Measurements from ENCODE around the gene C5AR2. TPM values are rescaled to one million over a fixed set of nuclear protein-coding genes. Genes with fewer than 3 reads are reported as not detected.

The C5AR2 gene
- total and polyA plus RNA-seq, 2 donors (not counting 1 experiment from before 2014, with no cell fraction given), result under 0.01 to 0.08 TPM

DNA sequence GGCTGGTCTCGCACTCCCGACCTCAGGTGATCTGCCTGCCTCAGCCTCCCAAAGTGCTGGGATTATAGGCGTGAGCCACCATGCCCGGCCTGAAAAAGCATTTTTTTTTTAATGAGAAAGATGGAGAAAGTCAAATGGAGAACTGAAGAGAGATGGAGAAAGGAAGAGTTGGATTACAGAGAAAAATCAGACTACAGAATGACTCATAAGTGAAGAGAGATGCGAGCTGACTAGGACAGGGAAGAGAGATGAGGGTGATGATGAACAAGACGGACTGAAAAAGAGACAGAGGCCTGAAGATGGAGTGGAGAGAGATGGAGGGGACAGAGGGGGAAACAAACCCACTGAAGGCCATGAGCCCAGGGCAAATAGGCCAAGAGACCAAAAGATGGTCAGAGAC is 18.7 kb downstream of the C5AR2 start:
- Histone ChIP-seq H3K9ac (ENCODE audit: insufficient read depth, low read length) (no peak overlapping the region), H2AFZ (ENCODE audit: low read length) (no peak overlapping the region), H3K27me3 (ENCODE audit: control insufficient read depth, insufficient read depth, low read length) (no peaks in the 10 kb centered on the region), H3K27ac (ENCODE audit: insufficient read depth, low read length) (no peak overlapping the region), H4K20me1 (ENCODE audit: control insufficient read depth, extremely low read depth, insufficient read depth, low read length) (no peaks in the 10 kb centered on the region), H3K4me1 (ENCODE audit: control insufficient read depth, extremely low read depth, insufficient read depth, low read length) (peaks cover 3% of the 10 kb centered on the region), H3K4me2 (ENCODE audit: extremely low read depth, insufficient read depth, low read length) (no peak overlapping the region), H3K36me3 (ENCODE audit: control insufficient read depth, insufficient read depth, low read length) (peaks cover 11% of the 10 kb centered on the region), H3K9me3 (ENCODE audit: control insufficient read depth, insufficient read depth, low read depth, low read length) (no peaks in the 10 kb centered on the region), H3K79me2 (ENCODE audit: control insufficient read depth, insufficient read depth, low read length) (peaks cover 11% of the 10 kb centered on the region), H3K4me3 (replicated peaks in 1 of 4; ENCODE audit: control extremely low read depth in 1 of 4, insufficient read depth in 1 of 4, low read depth in 3 of 4, low read length in 4 of 4) (no peak overlapping the region)
- TF ChIP-seq EZH2 (IDR thresholded peaks at IDR 0.05; ENCODE audit: low read length, missing control alignments), result no peak
- TF ChIP-seq, protein P1, sequence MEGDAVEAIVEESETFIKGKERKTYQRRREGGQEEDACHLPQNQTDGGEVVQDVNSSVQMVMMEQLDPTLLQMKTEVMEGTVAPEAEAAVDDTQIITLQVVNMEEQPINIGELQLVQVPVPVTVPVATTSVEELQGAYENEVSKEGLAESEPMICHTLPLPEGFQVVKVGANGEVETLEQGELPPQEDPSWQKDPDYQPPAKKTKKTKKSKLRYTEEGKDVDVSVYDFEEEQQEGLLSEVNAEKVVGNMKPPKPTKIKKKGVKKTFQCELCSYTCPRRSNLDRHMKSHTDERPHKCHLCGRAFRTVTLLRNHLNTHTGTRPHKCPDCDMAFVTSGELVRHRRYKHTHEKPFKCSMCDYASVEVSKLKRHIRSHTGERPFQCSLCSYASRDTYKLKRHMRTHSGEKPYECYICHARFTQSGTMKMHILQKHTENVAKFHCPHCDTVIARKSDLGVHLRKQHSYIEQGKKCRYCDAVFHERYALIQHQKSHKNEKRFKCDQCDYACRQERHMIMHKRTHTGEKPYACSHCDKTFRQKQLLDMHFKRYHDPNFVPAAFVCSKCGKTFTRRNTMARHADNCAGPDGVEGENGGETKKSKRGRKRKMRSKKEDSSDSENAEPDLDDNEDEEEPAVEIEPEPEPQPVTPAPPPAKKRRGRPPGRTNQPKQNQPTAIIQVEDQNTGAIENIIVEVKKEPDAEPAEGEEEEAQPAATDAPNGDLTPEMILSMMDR (conservative IDR thresholded peaks at IDR 0.05 in 1 of 2, IDR thresholded peaks at IDR 0.05 in 1 of 2; ENCODE audit: low read depth in 1 of 2, low read length in 2 of 2), result no peak
- no peak for DNase-seq (ENCODE audit: low read depth in 2 of 2)

- no peak overlapping the region for H2AFZ ChIP-seq (ENCODE audit: low read length)
- no peak overlapping the region for H3K4me2 ChIP-seq (ENCODE audit: extremely low read depth, insufficient read depth, low read length)
- H3K36me3 ChIP-seq (ENCODE audit: control insufficient read depth, insufficient read depth, low read length), result peaks cover 11% of the 10 kb centered on the region
- TF ChIP-seq EZH2 (IDR thresholded peaks at IDR 0.05; ENCODE audit: low read length, missing control alignments), result no peak
- TF ChIP-seq, protein P1 (conservative IDR thresholded peaks at IDR 0.05 in 1 of 2, IDR thresholded peaks at IDR 0.05 in 1 of 2; ENCODE audit: low read depth in 1 of 2, low read length in 2 of 2), result no peak
- no peak overlapping the region for H3K27ac ChIP-seq (ENCODE audit: insufficient read depth, low read length)
- H3K27me3 ChIP-seq (ENCODE audit: control insufficient read depth, insufficient read depth, low read length), result no peaks in the 10 kb centered on the region
- H4K20me1 ChIP-seq (ENCODE audit: control insufficient read depth, extremely low read depth, insufficient read depth, low read length), result no peaks in the 10 kb centered on the region
- no peak overlapping the region for H3K9ac ChIP-seq (ENCODE audit: insufficient read depth, low read length)
- DNase-seq (ENCODE audit: low read depth in 2 of 2), result peak; percentile 33 to 43
- H3K79me2 ChIP-seq (ENCODE audit: control insufficient read depth, insufficient read depth, low read length), result peaks cover 11% of the 10 kb centered on the region
- H3K9me3 ChIP-seq (ENCODE audit: control insufficient read depth, insufficient read depth, low read depth, low read length), result no peaks in the 10 kb centered on the region
- no peak overlapping the region for H3K4me3 ChIP-seq (replicated peaks in 1 of 4; ENCODE audit: control extremely low read depth in 1 of 4, insufficient read depth in 1 of 4, low read depth in 3 of 4, low read length in 4 of 4)
- peaks cover 3% of the 10 kb centered on the region for H3K4me1 ChIP-seq (ENCODE audit: control insufficient read depth, extremely low read depth, insufficient read depth, low read length)
Measured at GRCh38 chr19:47351548-47351947, 19.6 kb downstream of the C5AR2 start.

DNA sequence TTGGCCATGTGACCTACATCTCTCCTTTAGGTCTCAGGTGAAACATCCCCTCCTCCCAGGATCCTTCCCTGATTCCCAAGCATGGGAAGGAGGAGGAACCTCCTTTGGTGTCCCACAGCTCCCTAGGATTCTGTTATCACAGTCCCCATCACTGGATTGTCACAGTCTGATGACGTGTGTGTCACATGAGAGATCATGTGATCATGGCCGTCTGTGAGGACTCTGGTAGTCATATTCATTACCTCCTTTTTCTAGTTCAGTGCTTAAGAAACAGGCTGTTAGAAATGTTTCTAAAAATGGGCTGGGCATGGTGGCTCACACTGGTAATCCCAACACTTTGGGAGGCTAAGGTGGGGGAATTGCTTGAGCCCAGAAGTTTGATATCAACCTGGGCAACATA is 20.1 kb downstream of the C5AR2 start:
- H3K36me3 ChIP-seq (ENCODE audit: control insufficient read depth, insufficient read depth, low read length), result peaks cover 11% of the 10 kb centered on the region
- peaks cover 3% of the 10 kb centered on the region for H3K4me1 ChIP-seq (ENCODE audit: control insufficient read depth, extremely low read depth, insufficient read depth, low read length)
- no peaks in the 10 kb centered on the region for H3K9me3 ChIP-seq (ENCODE audit: control insufficient read depth, insufficient read depth, low read depth, low read length)
- H3K27me3 ChIP-seq (ENCODE audit: control insufficient read depth, insufficient read depth, low read length), result no peaks in the 10 kb centered on the region
- peaks cover 11% of the 10 kb centered on the region for H3K79me2 ChIP-seq (ENCODE audit: control insufficient read depth, insufficient read depth, low read length)
- no peak overlapping the region for H3K4me3 ChIP-seq (replicated peaks in 1 of 4; ENCODE audit: control extremely low read depth in 1 of 4, insufficient read depth in 1 of 4, low read depth in 3 of 4, low read length in 4 of 4)
- no peak for DNase-seq (ENCODE audit: low read depth in 2 of 2)
- no peak overlapping the region for H3K4me2 ChIP-seq (ENCODE audit: extremely low read depth, insufficient read depth, low read length)
- H3K9ac ChIP-seq (ENCODE audit: insufficient read depth, low read length), result no peak overlapping the region
- H3K27ac ChIP-seq (ENCODE audit: insufficient read depth, low read length), result no peak overlapping the region
- no peak for TF ChIP-seq EZH2 (IDR thresholded peaks at IDR 0.05; ENCODE audit: low read length, missing control alignments)
- TF ChIP-seq, protein P1 (conservative IDR thresholded peaks at IDR 0.05 in 1 of 2, IDR thresholded peaks at IDR 0.05 in 1 of 2; ENCODE audit: low read depth in 1 of 2, low read length in 2 of 2), result no peak
- H2AFZ ChIP-seq (ENCODE audit: low read length), result no peak overlapping the region
- no peaks in the 10 kb centered on the region for H4K20me1 ChIP-seq (ENCODE audit: control insufficient read depth, extremely low read depth, insufficient read depth, low read length)

All from fibroblast of lung (primary cell).